SK-N-SH (cell line): ENCODE measurements around the gene DLL4. TPM values are rescaled to one million over a fixed set of nuclear protein-coding genes. Genes with fewer than 3 reads are reported as not detected.
A peak's percentile ranks its signal among the peaks of the same experiment; 100 is the strongest.

Experiments used
- CTCF ChIA-PET: fragments of 300-600, 350-600 bp; formaldehyde crosslinking; extraction: SDS; loops from one replicate; lab custom pipeline; 2021; lab: Yijun Ruan, JAX
- POLR2A ChIA-PET: fragments of 350-600 bp; sonication (Branson Sonifier 250); formaldehyde crosslinking; extraction: SDS; loops from one replicate; lab custom pipeline; 2020; ENCODE audit warnings: antibody characterized with exemption, inconsistent platforms; lab: Yijun Ruan, JAX
- DNase-seq: peaks from one replicate; pipeline ENCODE4 v3.0.0; 2012
- H2AFZ ChIP-seq: fragments of 200-600 bp; sonication (generic); 2 replicates; pipeline ENCODE4 v1.8.1; 2016; ENCODE audit warnings: antibody characterized with exemption, mild to moderate bottlenecking, low read depth
- H3F3A ChIP-seq: fragments of 200-600 bp; sonication (generic); replicated peaks from 2 replicates; pipeline ENCODE3; 2016; ENCODE audit warnings: antibody characterized with exemption, mild to moderate bottlenecking; ENCODE audit not compliant: insufficient read depth
- H3K27ac ChIP-seq, 2 experiments: fragments of 200-500 bp in 1 of 2; fragments of 200-600 bp in 1 of 2; sonication (Bioruptor generic) in 1 of 2; sonication (generic), shearing (Covaris generic) in 1 of 2; 2 replicates each; pipeline versions ENCODE4 v1.5.1 to v1.6.1; 2014 to 2016; ENCODE audit warnings: low read depth in 2 of 2, inconsistent platforms in 1 of 2, low read length in 1 of 2, mild to moderate bottlenecking in 1 of 2, mixed read lengths in 1 of 2
- H3K27me3 ChIP-seq: fragments of 200-600 bp; sonication (generic), shearing (Covaris generic); 2 replicates; pipeline ENCODE4 v1.6.1; 2016; ENCODE audit warnings: mixed run types; ENCODE audit not compliant: insufficient read depth
- H3K36me3 ChIP-seq, 2 experiments: fragments of 200-500 bp in 1 of 2; fragments of 200-600 bp in 1 of 2; sonication (Bioruptor generic) in 1 of 2; sonication (generic) in 1 of 2; replicated peaks in 1 of 2; 2 replicates each; pipeline versions ENCODE3 to v1.5.1; 2014 to 2016; ENCODE audit warnings: low read length in 1 of 2, mild to moderate bottlenecking in 1 of 2; ENCODE audit not compliant: insufficient read depth in 2 of 2, control insufficient read depth in 1 of 2
- H3K4me1 ChIP-seq, 2 experiments: fragments of 200-500 bp in 1 of 2; fragments of 200-600 bp in 1 of 2; sonication (Bioruptor generic) in 1 of 2; sonication (generic), shearing (Covaris generic) in 1 of 2; 2 replicates each; pipeline versions ENCODE4 v1.5.1 to v1.6.1; 2014 to 2016; ENCODE audit warnings: low read depth in 1 of 2, low read length in 1 of 2, mixed run types in 1 of 2; ENCODE audit not compliant: insufficient read depth in 2 of 2, control insufficient read depth in 1 of 2
- H3K4me2 ChIP-seq: fragments of 200-600 bp; sonication (generic), shearing (Covaris generic); 2 replicates; pipeline ENCODE4 v1.6.1; 2017; ENCODE audit warnings: mixed run types
- H3K4me3 ChIP-seq, 2 experiments: fragments of 200-500 bp in 1 of 2; fragments of 200-600 bp in 1 of 2; sonication (Bioruptor generic) in 1 of 2; sonication (generic), shearing (Covaris generic) in 1 of 2; 2 replicates each; pipeline versions ENCODE4 v1.5.1 to v1.8.1; 2014 to 2016; ENCODE audit warnings: low read depth in 2 of 2, inconsistent platforms in 1 of 2, low read length in 1 of 2, mild to moderate bottlenecking in 1 of 2, mixed read lengths in 1 of 2, moderate library complexity in 1 of 2
- H3K79me2 ChIP-seq: fragments of 200-600 bp; sonication (generic); 2 replicates; pipeline ENCODE4 v1.8.1; 2017; ENCODE audit warnings: mild to moderate bottlenecking; ENCODE audit not compliant: insufficient read depth
- H3K9ac ChIP-seq: fragments of 200-600 bp; sonication (generic); 2 replicates; pipeline ENCODE4 v1.6.1; 2017; ENCODE audit warnings: mixed run types
- H3K9me2 ChIP-seq: fragments of 200-600 bp; sonication (generic); 2 replicates; pipeline ENCODE4 v1.6.1; 2017; ENCODE audit warnings: mixed run types
- H3K9me3 ChIP-seq: fragments of 200-600 bp; sonication (generic); 2 replicates; pipeline ENCODE4 v1.6.1; 2017; ENCODE audit warnings: mixed run types, mild to moderate bottlenecking, moderate library complexity
- H4K20me1 ChIP-seq: fragments of 200-600 bp; sonication (generic); 2 replicates; pipeline ENCODE4 v1.6.1; 2017; ENCODE audit warnings: mild to moderate bottlenecking, mixed run types; ENCODE audit not compliant: insufficient read depth
- CHD2 ChIP-seq: fragments of 150-350 bp; IDR thresholded peaks from 2 replicates; pipeline ENCODE4 v1.6.1; 2018; ENCODE audit warnings: low read length; ENCODE audit not compliant: partially characterized antibody
- EP300 ChIP-seq, 2 experiments: IDR thresholded peaks; 2 replicates each; pipeline versions ENCODE4 v1.4.0 to v1.6.1; 2012; ENCODE audit warnings: borderline replicate concordance in 1 of 2, low read depth in 1 of 2, low read length in 1 of 2
- GABPA ChIP-seq: IDR thresholded peaks from 2 replicates; pipeline ENCODE4 v1.4.0; 2012; ENCODE audit warnings: low read depth, mild to moderate bottlenecking
- JUND ChIP-seq: IDR thresholded peaks from 2 replicates; pipeline ENCODE4 v1.4.0; 2012
- MAX ChIP-seq: IDR thresholded peaks from 2 replicates; pipeline ENCODE4 v1.4.0; 2012; ENCODE audit warnings: low read depth
- POLR2AphosphoS5 ChIP-seq: IDR thresholded peaks from 2 replicates; pipeline ENCODE4 v1.6.1; 2012; ENCODE audit warnings: low read depth, low read length
- RFX5 ChIP-seq: IDR thresholded peaks from 2 replicates; pipeline ENCODE4 v1.6.1; 2012; ENCODE audit warnings: mild to moderate bottlenecking, improper control_type of control experiment, low read length
- TAF1 ChIP-seq: IDR thresholded peaks from 2 replicates; pipeline ENCODE4 v1.6.1; 2012; ENCODE audit warnings: low read depth, mild to moderate bottlenecking, low read length, moderate library complexity, borderline replicate concordance
- TEAD4 ChIP-seq: IDR thresholded peaks from 2 replicates; pipeline ENCODE4 v1.4.0; 2012; ENCODE audit warnings: mild to moderate bottlenecking, borderline replicate concordance; ENCODE audit not compliant: insufficient read depth
- WGBS: methylation state at CpG from one replicate; pipeline ENCODE4 v1.1.6; 2017; ENCODE audit warnings: low lambda C conversion rate; 5-methylcytosine and 5-hydroxymethylcytosine counted together
- polyA plus RNA-seq, 3 experiments: library from polyadenylated mRNA; depleted of rRNA; stranded (reverse); fragments of >200 nt; gene quantifications; 2 replicates each; pipeline ENCODE4 v1.2.3, GENCODE V29; 2012
- TF ChIP-seq, protein P1 (sequence below): IDR thresholded peaks from 2 replicates; pipeline ENCODE4; 2012
- TF ChIP-seq, protein P2 (sequence below): fragments of 200-600 bp; sonication (generic); IDR thresholded peaks from 2 replicates; pipeline ENCODE4 v1.6.1; 2017; ENCODE audit warnings: antibody characterized with exemption, mild to moderate bottlenecking, moderate library complexity
- TF ChIP-seq, protein P3 (sequence below): fragments of 150-350 bp; IDR thresholded peaks from 2 replicates; pipeline ENCODE4 v1.6.1; 2016; ENCODE audit warnings: mild to moderate bottlenecking, low read depth, low read length

Gene DLL4
- polyA plus RNA-seq, 1 of the 3 experiments (the other 2 are of a cell fraction), result 0.03 TPM

- H3K9me2 ChIP-seq, result no peaks in the 10 kb centered on the region
- peak overlapping the region; percentile 38; the same call in 1 of the 2 replicates for H3K4me2 ChIP-seq
- peaks cover 17% of the 10 kb centered on the region for H3K79me2 ChIP-seq
- H3K27ac ChIP-seq, result no peak overlapping the region; a peak in 1 of 4 replicates
- no peaks in the 10 kb centered on the region for H3K27me3 ChIP-seq
- H3K36me3 ChIP-seq, result no peaks in the 10 kb centered on the region
- no peaks in the 10 kb centered on the region for H3F3A ChIP-seq
- H2AFZ ChIP-seq, result no peak overlapping the region
- DNase-seq, result no peak
- CTCF ChIA-PET, result interaction anchor here (1.2 to 2.4 kb wide), 3 partner anchors 8 to 51 kb away, joined by 3 to 17 read pairs (median 4); no protein-coding TSS in a partner anchor
- TF ChIP-seq JUND (no peak), TEAD4 (no peak), RFX5 (no peak), TAF1 (no peak), CHD2 (no peak)
- TF ChIP-seq, protein P1, sequence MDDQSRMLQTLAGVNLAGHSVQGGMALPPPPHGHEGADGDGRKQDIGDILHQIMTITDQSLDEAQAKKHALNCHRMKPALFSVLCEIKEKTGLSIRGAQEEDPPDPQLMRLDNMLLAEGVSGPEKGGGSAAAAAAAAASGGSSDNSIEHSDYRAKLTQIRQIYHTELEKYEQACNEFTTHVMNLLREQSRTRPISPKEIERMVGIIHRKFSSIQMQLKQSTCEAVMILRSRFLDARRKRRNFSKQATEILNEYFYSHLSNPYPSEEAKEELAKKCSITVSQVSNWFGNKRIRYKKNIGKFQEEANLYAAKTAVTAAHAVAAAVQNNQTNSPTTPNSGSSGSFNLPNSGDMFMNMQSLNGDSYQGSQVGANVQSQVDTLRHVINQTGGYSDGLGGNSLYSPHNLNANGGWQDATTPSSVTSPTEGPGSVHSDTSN, result no peak
- TF ChIP-seq, protein P2, sequence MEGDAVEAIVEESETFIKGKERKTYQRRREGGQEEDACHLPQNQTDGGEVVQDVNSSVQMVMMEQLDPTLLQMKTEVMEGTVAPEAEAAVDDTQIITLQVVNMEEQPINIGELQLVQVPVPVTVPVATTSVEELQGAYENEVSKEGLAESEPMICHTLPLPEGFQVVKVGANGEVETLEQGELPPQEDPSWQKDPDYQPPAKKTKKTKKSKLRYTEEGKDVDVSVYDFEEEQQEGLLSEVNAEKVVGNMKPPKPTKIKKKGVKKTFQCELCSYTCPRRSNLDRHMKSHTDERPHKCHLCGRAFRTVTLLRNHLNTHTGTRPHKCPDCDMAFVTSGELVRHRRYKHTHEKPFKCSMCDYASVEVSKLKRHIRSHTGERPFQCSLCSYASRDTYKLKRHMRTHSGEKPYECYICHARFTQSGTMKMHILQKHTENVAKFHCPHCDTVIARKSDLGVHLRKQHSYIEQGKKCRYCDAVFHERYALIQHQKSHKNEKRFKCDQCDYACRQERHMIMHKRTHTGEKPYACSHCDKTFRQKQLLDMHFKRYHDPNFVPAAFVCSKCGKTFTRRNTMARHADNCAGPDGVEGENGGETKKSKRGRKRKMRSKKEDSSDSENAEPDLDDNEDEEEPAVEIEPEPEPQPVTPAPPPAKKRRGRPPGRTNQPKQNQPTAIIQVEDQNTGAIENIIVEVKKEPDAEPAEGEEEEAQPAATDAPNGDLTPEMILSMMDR, result no peak
- H3K4me1 ChIP-seq, result peaks cover 18 to 51% of the 10 kb centered on the region in 2 experiments; a peak in 3 of 4 replicates
- no peak overlapping the region for H3K9ac ChIP-seq
- POLR2A ChIA-PET, result no interaction called here
- no peaks in the 10 kb centered on the region for H3K9me3 ChIP-seq
- H4K20me1 ChIP-seq, result peaks cover 21% of the 10 kb centered on the region
- WGBS, result 100% methylated on average over 2 of the region's 3 CpGs
- H3K4me3 ChIP-seq, result no peak overlapping the region
Observed at GRCh38 chr15:40956541-40956982, 27.4 kb downstream of the DLL4 start.

DNA sequence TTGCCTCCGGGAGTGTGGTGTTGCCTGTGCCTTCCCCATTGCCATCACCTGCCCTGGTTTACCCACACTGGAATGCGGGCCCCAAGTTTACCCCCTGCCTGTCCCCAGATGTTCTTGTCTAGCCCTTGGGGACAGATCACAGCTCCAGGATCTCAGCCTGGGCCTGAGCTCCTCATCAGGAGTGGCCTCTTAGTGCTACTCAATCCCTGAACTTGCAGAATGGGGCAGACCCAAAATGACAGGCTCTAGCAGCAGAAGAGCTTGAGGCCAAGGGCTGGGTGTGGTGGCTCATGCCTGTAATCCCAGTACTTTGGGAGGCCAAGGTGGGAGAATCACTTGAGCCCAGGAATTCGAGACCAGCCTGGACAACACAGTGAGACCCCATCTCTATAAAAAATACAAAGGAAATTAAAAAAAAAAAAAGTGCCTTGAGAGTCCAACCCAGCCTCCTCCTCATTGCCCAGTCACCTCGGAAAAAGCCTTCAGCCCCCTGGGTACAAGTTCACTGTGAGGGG is 28.0 kb downstream of the DLL4 start:
- Histone ChIP-seq H3K36me3 (no peaks in the 10 kb centered on the region), H3K4me2 (no peak overlapping the region), H2AFZ (no peak overlapping the region), H4K20me1 (peaks cover 21% of the 10 kb centered on the region), H3K9me2 (no peaks in the 10 kb centered on the region), H3K9ac (no peak overlapping the region), H3K27me3 (no peaks in the 10 kb centered on the region), H3K4me1 (peaks cover 17 to 51% of the 10 kb centered on the region in 2 experiments; a peak in 3 of 4 replicates), H3K9me3 (no peaks in the 10 kb centered on the region), H3K27ac (peak overlapping the region in 1 of 2 experiments; percentile 35; a peak in 1 of 4 replicates), H3K79me2 (peaks cover 17% of the 10 kb centered on the region), H3F3A (no peaks in the 10 kb centered on the region), H3K4me3 (no peak overlapping the region)
- 92% methylated on average over 4 of the region's 4 CpGs for WGBS
- ChIA-PET POLR2A (no interaction called here), CTCF (interaction anchor here (1.4 to 2.4 kb wide), 3 partner anchors 15 to 51 kb away, joined by 4 to 17 read pairs (median 4); no protein-coding TSS in a partner anchor)
- no peak for DNase-seq
- TF ChIP-seq, protein P3, sequence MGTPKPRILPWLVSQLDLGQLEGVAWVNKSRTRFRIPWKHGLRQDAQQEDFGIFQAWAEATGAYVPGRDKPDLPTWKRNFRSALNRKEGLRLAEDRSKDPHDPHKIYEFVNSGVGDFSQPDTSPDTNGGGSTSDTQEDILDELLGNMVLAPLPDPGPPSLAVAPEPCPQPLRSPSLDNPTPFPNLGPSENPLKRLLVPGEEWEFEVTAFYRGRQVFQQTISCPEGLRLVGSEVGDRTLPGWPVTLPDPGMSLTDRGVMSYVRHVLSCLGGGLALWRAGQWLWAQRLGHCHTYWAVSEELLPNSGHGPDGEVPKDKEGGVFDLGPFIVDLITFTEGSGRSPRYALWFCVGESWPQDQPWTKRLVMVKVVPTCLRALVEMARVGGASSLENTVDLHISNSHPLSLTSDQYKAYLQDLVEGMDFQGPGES, result no peak
- no peak for TF ChIP-seq MAX
- no peak for TF ChIP-seq POLR2AphosphoS5
- TF ChIP-seq GABPA, result no peak
- TF ChIP-seq EP300 (IDR thresholded peaks at IDR 0.05; ENCODE audit: borderline replicate concordance in 1 of 2, low read depth in 1 of 2, low read length in 1 of 2), result no peak
- TF ChIP-seq, protein P2, result no peak
- no peak for TF ChIP-seq CHD2
- TF ChIP-seq, all 33 proteins: peak for 0
